B cell (primary cell): ENCODE data around the gene PEX7. TPM values are rescaled to one million over a fixed set of nuclear protein-coding genes. Genes with fewer than 3 reads are reported as not detected.

Source experiments
- ATAC-seq: fragments of 200-7000 bp; cut with Tn5 transposase; one replicate; pipeline ENCODE4 v1.10.0; 2021; ENCODE audit warnings: low read depth, mild to moderate bottlenecking, moderate number of reproducible peaks, moderate library complexity
- CTCF ChIA-PET: fragments of 350-600 bp; sonication (Branson Sonifier 250); formaldehyde crosslinking; loops from one replicate; lab custom pipeline; 2021; ENCODE audit warnings: antibody characterized with exemption, inconsistent platforms; lab: Charles Lee
- POLR2A ChIA-PET: fragments of 350-600 bp; sonication (Branson Sonifier 250); formaldehyde crosslinking; loops from one replicate; lab custom pipeline; 2021; ENCODE audit warnings: antibody characterized with exemption; lab: Charles Lee
- DNase-seq: peaks from one replicate; pipeline ENCODE4 v3.0.0; 2013
- H2AFZ ChIP-seq: 2 replicates; pipeline ENCODE4 v1.6.1; 2012; ENCODE audit warnings: mild to moderate bottlenecking, low read depth, low read length; ENCODE audit not compliant: insufficient read depth, poor library complexity, severe bottlenecking
- H3K27ac ChIP-seq, 2 donors: 1 replicate in 1 of 2; 2 replicates in 1 of 2; pipeline ENCODE4 v1.5.1; 2012 to 2013; ENCODE audit warnings: low read length in 2 of 2, mild to moderate bottlenecking in 2 of 2, moderate library complexity in 1 of 2
- H3K27me3 ChIP-seq, 4 experiments: fragments of 200-600 bp in 1 of 4; sonication (generic) in 1 of 4; replicated peaks in 1 of 4; 1 replicate in 2 of 4; 2 replicates in 2 of 4; pipeline versions ENCODE4 v1.6.1 to v1.7.0; 2013 to 2016; ENCODE audit warnings: low read length in 3 of 4, mild to moderate bottlenecking in 2 of 4, mixed read lengths in 1 of 4, moderate library complexity in 1 of 4; ENCODE audit not compliant: insufficient read depth in 4 of 4, control insufficient read depth in 3 of 4; ENCODE audit errors: control extremely low read depth in 1 of 4
- H3K36me3 ChIP-seq, 2 experiments: replicated peaks in 1 of 2; 1 replicate in 1 of 2; 2 replicates in 1 of 2; pipeline versions ENCODE4 v1.6.1 to v1.7.1; 2013; ENCODE audit warnings: low read length in 1 of 2; ENCODE audit not compliant: insufficient read depth in 2 of 2, control insufficient read depth in 1 of 2; ENCODE audit errors: control extremely low read depth in 1 of 2, extremely low read depth in 1 of 2
- H3K4me1 ChIP-seq, 2 donors: fragments of 200-600 bp in 1 of 2; sonication (generic) in 1 of 2; 1 replicate in 1 of 2; 2 replicates in 1 of 2; pipeline versions ENCODE4 v1.5.1 to v1.6.1; 2013 to 2017; ENCODE audit warnings: low read length in 2 of 2; ENCODE audit not compliant: control insufficient read depth in 2 of 2, insufficient read depth in 2 of 2
- H3K4me2 ChIP-seq: replicated peaks from 2 replicates; pipeline ENCODE3; 2012; ENCODE audit warnings: mild to moderate bottlenecking, low read depth, low read length; ENCODE audit not compliant: poor library complexity, severe bottlenecking
- H3K4me3 ChIP-seq, 5 experiments: fragments of 200-600 bp in 1 of 5; sonication (generic) in 1 of 5; 1 replicate in 3 of 5; 2 replicates in 2 of 5; pipeline versions ENCODE4 v1.5.1 to v1.7.0; 2011 to 2016; ENCODE audit warnings: low read length in 4 of 5, mild to moderate bottlenecking in 4 of 5, low read depth in 2 of 5, control low read depth in 1 of 5, moderate library complexity in 1 of 5; ENCODE audit not compliant: insufficient read depth in 1 of 5; ENCODE audit errors: control extremely low read depth in 1 of 5, extremely low read depth in 1 of 5
- H3K79me2 ChIP-seq: fragments of 200-600 bp; sonication (generic); one replicate; pipeline ENCODE4 v1.6.0; 2016; ENCODE audit warnings: low read length; ENCODE audit not compliant: control insufficient read depth, insufficient read depth
- H3K9ac ChIP-seq: fragments of 200-600 bp; sonication (generic); 2 replicates; pipeline ENCODE4 v1.6.1; 2017; ENCODE audit warnings: mild to moderate bottlenecking, low read length, moderate library complexity
- H3K9me3 ChIP-seq, 3 donors: one replicate each; pipeline versions ENCODE4 v1.6.1 to v1.7.1; 2013; ENCODE audit warnings: low read length in 2 of 3; ENCODE audit not compliant: control insufficient read depth in 2 of 3, insufficient read depth in 1 of 3; ENCODE audit errors: control extremely low read depth in 1 of 3
- H4K20me1 ChIP-seq: 2 replicates; pipeline ENCODE4 v1.6.0; 2012; ENCODE audit warnings: mild to moderate bottlenecking, low read length; ENCODE audit not compliant: insufficient read depth, control insufficient read depth, poor library complexity, severe bottlenecking
- H3K27ac Mint-ChIP-seq: one replicate; pipeline ENCODE4 v1.8.0; 2021; ENCODE audit warnings: mixed read lengths
- H3K27me3 Mint-ChIP-seq: one replicate; pipeline ENCODE4 v1.8.0; 2021; ENCODE audit warnings: mixed read lengths
- H3K4me1 Mint-ChIP-seq: one replicate; pipeline ENCODE4 v1.8.0; 2021; ENCODE audit warnings: mixed read lengths
- H3K4me3 Mint-ChIP-seq: one replicate; pipeline ENCODE4 v1.8.0; 2021; ENCODE audit warnings: mixed read lengths
- H3K9me3 Mint-ChIP-seq: one replicate; pipeline ENCODE4 v1.8.0; 2022; ENCODE audit warnings: mixed read lengths; ENCODE audit not compliant: insufficient read depth
- CTCF ChIP-seq: fragments of 200-600 bp; IDR thresholded peaks from one replicate; pipeline ENCODE4 v1.8.0; 2022; ENCODE audit warnings: antibody characterized with exemption, mild to moderate bottlenecking
- EZH2 ChIP-seq: IDR thresholded peaks from 2 replicates; pipeline ENCODE4 v1.6.1; 2012; ENCODE audit warnings: borderline replicate concordance, low read depth, mild to moderate bottlenecking, moderate library complexity, low read length; ENCODE audit not compliant: insufficient read depth, poor library complexity, severe bottlenecking
- WGBS: methylation state at CpG from one replicate; pipeline ENCODE4 v1.1.5; 2013; ENCODE audit warnings: missing lambda C conversion rate; ENCODE audit not compliant: insufficient coverage; 5-methylcytosine and 5-hydroxymethylcytosine counted together
- intact Hi-C: fragments of 100-400 bp; cut with micrococcal nuclease; formaldehyde crosslinking; loops from one replicate; pipeline ENCODE4 v1.10.0; 2022
- polyA plus RNA-seq: library from polyadenylated mRNA; depleted of rRNA; stranded (reverse); fragments of >200 nt; gene quantifications from 2 replicates; pipeline ENCODE4 v1.2.3, GENCODE V29; 2012
- total RNA-seq, 2 donors: library from RNA; stranded (reverse); fragments of 120-200 nt in 1 of 2; gene quantifications; 1 replicate in 1 of 2; 2 replicates in 1 of 2; pipeline versions ENCODE4 v1.2.3 to v1.2.4, GENCODE V29; 2013 to 2022

Gene PEX7
- total and polyA plus RNA-seq, 2 donors (not counting 1 experiment from before 2014, with no cell fraction given): 3.9 TPM

GRCh38 chr6:136809091-136809860 lies 13.1 kb upstream of the PEX7 start:
- no peak for TF ChIP-seq EZH2
- TF ChIP-seq CTCF: no peak
- Histone ChIP-seq H2AFZ (no peak overlapping the region), H3K4me1 (no peaks in the 10 kb centered on the region), H3K36me3 (no peaks in the 10 kb centered on the region), H4K20me1 (no peaks in the 10 kb centered on the region), H3K79me2 (no peaks in the 10 kb centered on the region), H3K27ac (no peak overlapping the region), H3K4me2 (no peak overlapping the region), H3K9me3 (peaks cover 0 to 6% (median 0%) of the 10 kb centered on the region in 3 donors), H3K9ac (no peak overlapping the region), H3K4me3 (no peak overlapping the region), H3K27me3 (no peaks in the 10 kb centered on the region)
- WGBS: 58% methylated on average over 2 of the region's 7 CpGs
- Mint-ChIP-seq H3K4me1 (no peaks in the 10 kb centered on the region), H3K4me3 (no peak overlapping the region), H3K27ac (no peak overlapping the region), H3K27me3 (no peaks in the 10 kb centered on the region), H3K9me3 (no peaks in the 10 kb centered on the region)
- ChIA-PET CTCF (no interaction called here), POLR2A (no interaction called here)
- DNase-seq (no peak), ATAC-seq (no peak)
- intact Hi-C loops: no loop called here

GRCh38 chr6:136811272-136811671 lies 11.1 kb upstream of the PEX7 start:
- ChIA-PET CTCF (interaction anchor here (0.7 to 1.7 kb wide), 3 partner anchors 19 to 168 kb away, joined by 3 to 4 read pairs (median 4); partner anchors contain the start of gene MAP3K5), POLR2A (no interaction called here)
- Mint-ChIP-seq H3K9me3 (no peaks in the 10 kb centered on the region), H3K4me3 (no peak overlapping the region), H3K4me1 (no peaks in the 10 kb centered on the region), H3K27ac (no peak overlapping the region), H3K27me3 (no peaks in the 10 kb centered on the region)
- Histone ChIP-seq H3K9me3 (no peaks in the 10 kb centered on the region), H3K4me1 (no peaks in the 10 kb centered on the region), H3K9ac (no peak overlapping the region), H3K36me3 (no peaks in the 10 kb centered on the region), H3K4me3 (no peak overlapping the region), H3K27ac (no peak overlapping the region), H3K27me3 (no peaks in the 10 kb centered on the region), H2AFZ (no peak overlapping the region), H4K20me1 (no peaks in the 10 kb centered on the region), H3K79me2 (no peaks in the 10 kb centered on the region), H3K4me2 (no peak overlapping the region)
- ATAC-seq (no peak), DNase-seq (no peak)
- TF ChIP-seq CTCF (no peak), EZH2 (no peak)
- intact Hi-C loops: no loop called here
